Mesodermal cell (in vitro differentiated cells): Measurements from ENCODE around the gene ZNF548. TPM values are rescaled to one million over a fixed set of nuclear protein-coding genes. Genes with fewer than 3 reads are reported as not detected.

Experiments
- H3K27ac ChIP-seq: 2 replicates; pipeline ENCODE4 v1.7.0; 2013; ENCODE audit warnings: mild to moderate bottlenecking, low read depth, low read length, moderate library complexity; ENCODE audit not compliant: severe bottlenecking
- H3K36me3 ChIP-seq: 2 replicates; pipeline ENCODE4 v1.7.1; 2013; ENCODE audit warnings: mild to moderate bottlenecking, low read length, moderate library complexity; ENCODE audit not compliant: control insufficient read depth, insufficient read depth
- H3K4me1 ChIP-seq: one replicate; pipeline ENCODE4 v1.7.1; 2013; ENCODE audit warnings: mild to moderate bottlenecking, low read length; ENCODE audit not compliant: insufficient read depth, control insufficient read depth, poor library complexity, severe bottlenecking
- H3K4me3 ChIP-seq: 2 replicates; pipeline ENCODE4 v1.7.0; 2013; ENCODE audit warnings: low read length, control low read depth, mild to moderate bottlenecking; ENCODE audit not compliant: insufficient read depth, poor library complexity, severe bottlenecking; ENCODE audit errors: extremely low read depth
- H3K9me3 ChIP-seq: 2 replicates; pipeline ENCODE4 v1.7.1; 2013; ENCODE audit warnings: mild to moderate bottlenecking, low read length, moderate library complexity; ENCODE audit not compliant: control insufficient read depth
- WGBS, 2 experiments: methylation state at CpG; one replicate each; pipeline ENCODE4 v1.1.5; 2013; ENCODE audit warnings: missing lambda C conversion rate in 2 of 2; ENCODE audit not compliant: insufficient coverage in 2 of 2; 5-methylcytosine and 5-hydroxymethylcytosine counted together
- polyA plus RNA-seq, 2 experiments: library from polyadenylated mRNA; stranded (reverse); fragments of 50-300 nt; gene quantifications; one replicate each; pipeline ENCODE4 v1.2.3, GENCODE V29; 2013

Gene ZNF548
- polyA plus RNA-seq (2013, experiment 1 of 2), result 7.8 TPM
- 6.6 TPM for polyA plus RNA-seq (2013, experiment 2 of 2)

DNA sequence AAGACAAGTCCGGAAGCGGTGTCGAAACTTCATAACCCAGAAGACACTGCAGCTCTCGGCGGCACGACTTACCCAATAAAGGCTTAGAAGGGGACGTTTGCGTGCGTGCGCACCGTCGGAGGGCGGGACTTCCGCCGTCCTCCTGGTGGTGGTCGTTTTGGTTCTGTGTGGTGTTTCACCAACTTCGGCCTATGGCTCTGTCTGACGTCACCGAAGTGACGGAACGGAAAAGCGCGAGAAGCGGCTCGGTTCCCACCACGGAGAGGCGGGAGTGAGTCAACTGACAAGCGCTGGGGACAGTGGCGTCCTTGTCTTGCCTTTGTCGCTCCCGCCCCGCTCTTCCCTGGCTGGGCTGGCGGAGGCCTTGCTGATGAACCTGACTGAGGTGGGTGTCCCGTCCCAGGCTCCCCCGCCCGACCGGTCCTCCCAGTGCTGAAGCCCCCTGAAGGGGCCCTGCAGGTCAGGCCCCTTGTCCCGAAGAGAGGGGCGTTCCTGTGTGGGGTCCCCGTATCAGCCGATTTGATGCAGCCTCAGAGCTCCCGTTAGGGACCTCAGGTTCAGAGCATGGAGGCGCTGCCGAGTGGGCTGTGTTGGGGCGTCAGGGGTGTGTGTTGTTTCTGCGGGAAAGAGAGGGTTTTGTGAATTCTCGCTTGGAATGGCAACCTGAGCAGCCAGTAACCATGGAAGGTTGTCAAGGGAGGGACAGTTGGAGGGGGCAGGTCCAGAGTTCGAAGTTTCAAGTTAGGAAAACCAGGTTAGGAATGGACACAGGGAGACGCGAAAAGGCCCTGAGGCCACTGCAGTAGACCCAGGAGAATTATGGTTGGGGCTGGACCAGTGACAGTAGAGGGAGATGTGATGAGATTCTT lies at the start of gene ZNF548:
Gene ZNF548, plus strand, starts transcription at position 125 of the 869 bp plus-strand sequence. Its CDS starts 246 bp downstream, at position 371.
- 1% methylated on average over 43 to 46 of the region's 50 CpGs for WGBS, 2 experiments

DNA sequence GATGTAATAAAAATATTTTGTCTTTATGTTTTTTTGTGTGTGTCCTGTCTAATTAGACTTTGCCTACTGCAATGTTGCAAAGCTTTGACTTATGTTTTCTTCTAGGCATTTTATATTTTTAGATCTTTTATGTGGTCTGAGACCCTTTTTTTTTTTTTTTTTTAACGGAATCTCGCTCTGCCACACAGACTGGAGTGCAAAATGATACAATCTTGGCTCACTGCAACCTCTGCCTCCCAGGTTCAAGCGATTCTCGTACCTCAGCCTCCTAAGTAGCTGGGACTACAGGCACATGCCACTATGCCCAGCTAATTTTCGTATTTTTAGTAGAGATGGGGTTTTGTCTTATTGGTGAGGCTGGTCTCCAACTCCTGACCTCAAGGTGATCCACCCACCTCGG lies 47.1 kb upstream of the ZNF548 start:
- Histone ChIP-seq H3K27ac (no peak overlapping the region), H3K36me3 (no peaks in the 10 kb centered on the region), H3K9me3 (no peaks in the 10 kb centered on the region), H3K4me1 (no peaks in the 10 kb centered on the region), H3K4me3 (no peak overlapping the region)
- WGBS, 2 experiments, result 77 to 78% methylated on average over 3 to 5 of the region's 6 CpGs

More for the DNA sequence above, at the start of gene ZNF548:
- Histone ChIP-seq H3K4me3 (peak within 1 kb of the TSS; percentile 79), H3K9me3 (no peaks in the 10 kb centered on the region), H3K36me3 (peaks cover 14% of the 10 kb centered on the region), H3K27ac (peak within 1 kb of the TSS; percentile 99), H3K4me1 (no peaks in the 10 kb centered on the region)

DNA sequence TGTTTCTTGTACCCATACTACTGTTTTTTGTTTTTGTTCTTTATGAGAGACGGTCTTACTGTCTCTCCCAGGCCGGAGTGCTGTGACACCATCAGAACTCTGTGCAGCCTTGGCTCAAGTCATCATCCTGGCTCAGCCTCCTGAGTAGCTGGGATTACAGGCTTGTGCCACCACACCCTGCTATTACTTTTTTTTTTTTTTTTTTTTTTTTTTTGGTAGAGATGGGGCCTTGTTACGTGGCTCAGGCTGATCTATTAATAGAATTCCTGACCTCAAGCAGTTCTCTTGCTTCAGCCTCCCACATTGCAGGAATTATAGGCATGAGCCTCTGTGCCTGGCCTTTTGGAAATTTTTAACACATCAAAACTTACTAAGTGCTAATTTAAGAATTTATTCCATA lies 41.5 kb upstream of the ZNF548 start:
- Histone ChIP-seq H3K4me3 (no peak overlapping the region), H3K36me3 (peaks cover 8% of the 10 kb centered on the region), H3K27ac (no peak overlapping the region), H3K9me3 (no peaks in the 10 kb centered on the region), H3K4me1 (no peaks in the 10 kb centered on the region)
- no CpG with 5 or more reads among the region's 3 CpGs for WGBS, 2 experiments

DNA sequence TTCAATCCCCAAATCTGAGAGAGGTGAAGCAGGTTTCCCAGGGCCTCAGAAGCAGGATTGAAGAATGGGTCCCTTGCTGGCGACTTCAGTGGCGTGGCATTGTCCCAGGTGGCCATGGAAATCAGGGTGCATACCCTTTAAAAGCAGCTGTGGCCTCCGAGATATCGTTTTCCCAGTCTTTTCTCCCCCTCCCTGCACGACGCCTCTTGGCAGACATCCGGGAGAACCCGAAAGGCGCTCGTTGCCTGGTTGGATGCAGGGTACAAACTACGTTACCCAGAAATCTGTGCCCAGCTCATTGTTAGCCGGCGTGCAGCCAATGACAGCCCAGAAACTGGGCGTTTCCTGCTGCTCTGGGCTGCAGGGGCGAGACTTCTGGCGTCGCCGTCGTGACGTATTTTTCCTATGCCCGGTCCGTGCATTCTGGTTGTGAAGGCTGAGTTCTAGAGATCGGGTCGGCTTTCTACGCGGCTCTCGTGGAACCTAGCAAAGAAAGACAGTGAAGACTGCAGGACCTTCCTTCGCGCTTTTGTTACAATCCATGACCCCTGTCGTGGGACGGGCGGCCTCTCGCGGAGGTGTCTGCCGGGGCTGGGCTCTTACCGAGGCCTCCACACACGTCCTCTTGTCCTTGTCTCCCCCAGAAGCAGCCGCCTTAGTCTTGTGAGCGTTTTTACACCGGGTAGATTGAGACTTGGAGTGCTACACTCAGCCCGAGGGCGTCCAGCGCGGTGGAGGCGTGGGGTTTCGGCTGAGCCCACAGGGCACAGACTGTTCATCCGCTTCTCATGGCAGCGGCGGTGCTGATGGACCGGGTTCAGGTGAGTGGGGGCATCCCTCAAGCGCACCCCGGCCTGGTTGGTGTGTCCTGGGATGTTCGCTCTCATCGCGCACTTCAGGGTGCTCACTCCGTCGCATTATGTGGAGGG lies 38.5 kb upstream of the ZNF548 start, which contains the start of gene ZNF304:
Gene ZNF304, plus strand, starts transcription at position 395 of the 929 bp plus-strand sequence. Its CDS starts 394 bp downstream, at position 789.
- H3K4me1 ChIP-seq, result no peaks in the 10 kb centered on the region
- peaks cover 37% of the 10 kb centered on the region for H3K36me3 ChIP-seq
- H3K4me3 ChIP-seq, result peak within 1 kb of the TSS; percentile 97
- no peaks in the 10 kb centered on the region for H3K9me3 ChIP-seq
- peak within 1 kb of the TSS; percentile 71 for H3K27ac ChIP-seq
- WGBS, 2 experiments, result 1% methylated on average over 39 to 56 of the region's 57 CpGs

DNA sequence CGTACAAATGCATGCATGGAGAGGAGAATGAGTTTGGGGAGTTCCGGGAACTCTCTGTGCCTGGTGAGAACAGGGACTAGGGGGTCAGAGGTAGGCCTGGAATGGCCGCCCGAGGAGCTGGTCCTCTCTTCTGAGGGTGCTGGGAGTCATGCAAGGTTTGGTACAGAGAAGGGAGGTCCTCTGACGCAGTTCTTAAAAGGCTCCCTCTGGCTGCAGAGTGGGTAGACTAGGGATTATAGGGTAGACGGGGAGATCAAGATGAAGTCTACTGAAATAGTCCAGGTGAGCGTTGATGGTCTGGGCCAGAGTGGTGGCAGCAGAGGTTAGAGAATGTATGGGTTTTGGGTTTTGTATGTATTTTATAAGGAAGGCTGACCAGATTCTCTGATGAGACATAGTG lies 37.8 kb upstream of the ZNF548 start:
- H3K27ac ChIP-seq, result peak overlapping the region; percentile 71
- H3K9me3 ChIP-seq, result no peaks in the 10 kb centered on the region
- no peaks in the 10 kb centered on the region for H3K4me1 ChIP-seq
- H3K4me3 ChIP-seq, result peak overlapping the region; percentile 97
- peaks cover 44% of the 10 kb centered on the region for H3K36me3 ChIP-seq
- 24 to 36% methylated on average over 6 to 7 of the region's 7 CpGs for WGBS, 2 experiments

DNA sequence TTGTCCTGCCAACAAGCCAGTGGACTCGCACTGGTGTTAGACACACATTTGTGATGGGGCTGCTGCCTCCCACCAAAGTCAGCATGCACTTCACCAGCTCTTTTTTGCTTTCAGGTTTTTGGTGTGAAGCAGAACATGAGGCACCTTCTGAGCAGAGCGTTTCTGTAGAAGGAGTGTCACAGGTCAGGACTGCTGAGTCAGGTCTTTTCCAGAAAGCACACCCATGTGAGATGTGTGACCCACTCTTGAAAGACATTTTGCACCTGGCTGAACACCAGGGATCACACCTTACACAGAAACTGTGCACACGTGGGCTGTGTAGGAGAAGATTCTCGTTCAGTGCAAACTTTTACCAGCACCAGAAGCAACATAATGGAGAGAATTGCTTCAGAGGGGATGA lies 33.7 kb upstream of the ZNF548 start:
- WGBS, 2 experiments, result 91 to 100% methylated on average over 2 to 3 of the region's 4 CpGs
- no peaks in the 10 kb centered on the region for H3K4me1 ChIP-seq
- no peak overlapping the region for H3K27ac ChIP-seq
- no peaks in the 10 kb centered on the region for H3K9me3 ChIP-seq
- H3K36me3 ChIP-seq, result peaks cover 62% of the 10 kb centered on the region
- H3K4me3 ChIP-seq, result no peak overlapping the region

DNA sequence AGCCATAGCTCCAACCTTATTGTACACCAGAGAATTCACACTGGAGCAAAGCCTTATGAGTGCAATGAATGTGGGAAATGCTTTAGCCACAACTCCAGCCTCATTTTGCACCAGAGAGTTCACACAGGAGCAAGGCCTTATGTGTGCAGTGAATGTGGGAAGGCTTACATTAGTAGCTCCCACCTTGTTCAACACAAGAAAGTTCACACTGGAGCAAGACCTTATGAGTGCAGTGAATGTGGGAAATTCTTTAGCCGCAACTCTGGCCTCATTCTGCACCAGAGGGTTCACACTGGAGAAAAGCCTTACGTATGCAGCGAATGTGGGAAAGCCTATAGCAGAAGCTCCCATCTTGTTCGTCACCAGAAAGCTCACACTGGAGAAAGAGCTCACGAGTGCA lies 32.2 kb upstream of the ZNF548 start:
- no peaks in the 10 kb centered on the region for H3K9me3 ChIP-seq
- no peak overlapping the region for H3K27ac ChIP-seq
- no peaks in the 10 kb centered on the region for H3K4me1 ChIP-seq
- peaks cover 61% of the 10 kb centered on the region for H3K36me3 ChIP-seq
- WGBS, 2 experiments, result 95 to 96% methylated on average over 5 of the region's 5 CpGs
- H3K4me3 ChIP-seq, result no peak overlapping the region

DNA sequence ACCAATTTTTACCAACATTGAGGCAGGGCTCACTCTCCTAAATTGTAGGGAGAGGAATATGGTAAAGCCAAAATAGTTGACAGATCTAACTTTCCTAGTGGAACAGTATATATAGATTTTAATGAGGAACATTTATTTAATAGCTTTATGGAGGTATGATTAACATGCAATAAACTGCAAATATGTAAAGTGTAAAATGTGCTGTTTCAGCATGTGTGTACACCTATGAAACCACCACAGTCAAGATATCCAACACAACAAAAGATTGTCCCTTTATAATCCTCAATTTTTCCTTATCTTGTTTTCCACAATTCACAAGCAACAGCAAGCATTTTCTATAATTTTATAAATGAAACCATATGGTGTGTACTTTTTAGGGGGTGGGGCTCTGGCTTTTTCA lies 30.4 kb upstream of the ZNF548 start:
- H3K27ac ChIP-seq, result no peak overlapping the region
- no peaks in the 10 kb centered on the region for H3K4me1 ChIP-seq
- H3K4me3 ChIP-seq, result no peak overlapping the region
- no peaks in the 10 kb centered on the region for H3K9me3 ChIP-seq
- peaks cover 43% of the 10 kb centered on the region for H3K36me3 ChIP-seq

DNA sequence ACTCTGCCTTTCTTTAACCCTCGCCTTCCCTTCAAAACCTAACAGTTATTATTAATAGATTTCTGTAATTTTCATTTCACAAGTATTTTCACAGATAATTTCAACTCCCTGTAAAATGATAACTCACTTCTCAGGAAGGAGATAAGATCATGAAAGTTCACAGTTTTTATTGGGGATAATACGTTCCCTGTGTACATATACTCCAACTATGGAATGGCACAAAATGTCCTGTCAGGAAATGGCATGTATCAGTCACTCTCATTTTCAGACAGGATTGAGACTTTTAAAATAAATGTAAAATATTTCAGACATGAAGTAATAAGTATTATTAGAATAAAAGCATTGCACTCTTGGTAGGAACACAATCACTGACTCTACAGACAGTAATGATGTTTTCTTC lies 27.2 kb upstream of the ZNF548 start:
- H3K4me3 ChIP-seq, result peak overlapping the region; percentile 72
- H3K4me1 ChIP-seq, result no peaks in the 10 kb centered on the region
- H3K27ac ChIP-seq, result peak overlapping the region; percentile 85
- H3K9me3 ChIP-seq, result no peaks in the 10 kb centered on the region
- H3K36me3 ChIP-seq, result peaks cover 15% of the 10 kb centered on the region
- 100% methylated on average over 1 of the region's 2 CpGs; no CpG with 5 or more reads in 1 of the 2 experiments for WGBS, 2 experiments

DNA sequence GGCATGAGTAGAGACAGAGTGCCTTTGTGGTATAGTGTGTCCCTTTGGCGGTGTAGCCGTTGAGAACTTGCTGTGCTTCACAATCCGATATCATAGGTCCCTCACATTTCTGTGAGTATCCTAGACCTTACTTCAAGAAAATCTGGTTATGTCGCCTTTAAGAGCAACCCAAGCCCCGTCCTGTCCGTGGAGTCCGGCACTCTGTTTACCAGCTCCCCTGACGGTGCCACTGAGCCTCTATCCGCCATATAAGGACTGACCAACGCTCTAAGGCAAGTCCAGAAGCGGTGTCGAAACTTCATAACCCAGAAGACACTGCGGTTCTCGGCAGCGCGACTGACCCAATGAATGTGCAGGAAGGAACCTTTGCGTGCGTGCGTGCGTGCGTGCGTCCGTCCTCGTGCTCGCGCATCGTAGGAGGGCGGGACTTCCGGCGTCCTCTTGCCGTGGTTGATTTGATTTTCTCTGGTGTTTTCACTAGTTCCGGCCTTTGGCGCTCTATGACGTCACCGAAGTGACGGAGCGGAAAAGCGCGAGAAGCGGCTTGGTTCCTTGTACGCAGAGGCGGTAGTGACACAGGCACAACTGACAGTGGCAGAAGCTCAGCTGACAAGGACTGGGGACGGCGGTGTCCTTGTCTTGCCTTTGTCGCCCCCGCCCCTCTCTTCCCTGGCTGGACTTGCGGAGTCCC lies 26.5 kb upstream of the ZNF548 start, which contains the start of the genes TRAPPC2B and ZNF547:
Gene TRAPPC2B, plus strand, starts transcription at position 555 of the 691 bp plus-strand sequence. CDS start 1,283 bp downstream, outside the sequence.
Gene ZNF547, plus strand, starts transcription at position 555 of the 691 bp plus-strand sequence. CDS start 5,005 bp downstream, outside the sequence.
- Histone ChIP-seq H3K4me1 (no peaks in the 10 kb centered on the region), H3K36me3 (peaks cover 8% of the 10 kb centered on the region), H3K4me3 (peak within 1 kb of the TSS; percentile 72), H3K27ac (peak within 1 kb of the TSS; percentile 86), H3K9me3 (no peaks in the 10 kb centered on the region)
- WGBS, 2 experiments, result 4 to 5% methylated on average over 44 to 46 of the region's 47 CpGs
